GM19452 (cell line): ENCODE measurements around the gene PAN2.
A peak's percentile ranks its signal among the peaks of the same experiment; 100 is the strongest.
"Not testable (repeated sequence)": the region's sequence is repeated elsewhere in the genome, so short reads cannot be mapped to it uniquely, and the experiment has no call there.

Experiments
- ATAC-seq: cut with Tn5 transposase; IDR thresholded peaks from one replicate; pipeline ENCODE4 v1.9.1; 2021; ENCODE audit not compliant: unreplicated experiment

PAN2 gene

DNA sequence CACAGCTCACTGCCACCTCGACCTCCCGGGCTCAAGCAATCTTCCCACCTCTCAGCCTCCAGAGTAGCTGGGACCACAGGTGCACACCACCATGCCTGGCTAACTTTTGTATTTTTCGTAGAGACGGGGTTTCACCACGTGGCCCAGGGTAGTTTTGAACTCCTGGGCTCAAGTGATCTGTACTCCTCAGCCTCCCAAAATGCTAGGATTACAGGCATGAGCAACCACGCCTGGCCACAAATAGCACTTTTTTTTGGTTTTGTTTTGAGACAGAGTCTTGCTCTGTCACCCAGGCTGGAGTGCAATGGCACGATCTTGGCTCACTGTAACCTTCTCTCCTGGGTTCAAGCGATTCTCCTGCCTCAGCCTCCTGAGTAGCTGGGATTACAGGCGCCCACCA lies 13.5 kb upstream of the PAN2 start:
- ATAC-seq = not testable (repeated sequence)

DNA sequence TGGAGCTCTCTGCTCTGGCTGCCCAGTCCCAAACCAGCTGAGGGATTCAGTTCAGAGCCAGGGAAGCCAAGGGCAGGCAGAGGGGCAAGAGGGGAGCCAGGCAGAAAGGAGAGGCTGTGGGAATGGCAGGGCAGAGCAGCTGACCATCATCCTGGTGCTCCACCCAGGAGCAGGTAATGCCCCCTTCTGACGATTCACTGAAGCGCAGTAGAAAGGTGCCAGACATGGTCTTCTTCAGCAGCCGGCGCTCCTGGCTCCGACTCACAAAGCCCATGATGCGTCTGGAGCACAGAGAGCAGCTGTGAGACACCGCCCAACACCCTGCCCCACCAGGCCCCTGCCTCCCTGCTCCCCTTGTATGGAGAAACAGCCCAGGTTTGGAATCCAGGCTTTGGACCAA lies 12.9 kb upstream of the PAN2 start:
- ATAC-seq = no peak

DNA sequence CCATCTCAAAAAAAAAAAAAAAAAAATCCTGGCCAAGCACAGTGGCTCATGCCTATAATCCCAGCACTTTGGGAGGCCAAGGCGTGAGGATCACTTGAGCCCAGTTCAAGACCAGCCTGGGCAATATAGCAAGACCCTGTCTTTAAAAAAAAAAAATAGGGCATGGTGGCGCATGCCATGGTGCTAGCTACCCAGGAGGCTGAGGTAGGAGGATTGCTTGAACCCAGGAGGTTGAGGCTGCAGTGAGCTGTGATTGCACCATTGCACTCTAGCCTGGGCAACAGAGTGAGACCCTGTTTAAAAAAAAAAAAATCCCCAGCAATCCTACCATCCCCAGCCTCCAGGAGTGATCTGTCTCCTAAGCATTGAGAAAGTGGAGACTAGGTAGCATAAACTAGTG lies 8.5 kb upstream of the PAN2 start:
- not testable (repeated sequence) for ATAC-seq

DNA sequence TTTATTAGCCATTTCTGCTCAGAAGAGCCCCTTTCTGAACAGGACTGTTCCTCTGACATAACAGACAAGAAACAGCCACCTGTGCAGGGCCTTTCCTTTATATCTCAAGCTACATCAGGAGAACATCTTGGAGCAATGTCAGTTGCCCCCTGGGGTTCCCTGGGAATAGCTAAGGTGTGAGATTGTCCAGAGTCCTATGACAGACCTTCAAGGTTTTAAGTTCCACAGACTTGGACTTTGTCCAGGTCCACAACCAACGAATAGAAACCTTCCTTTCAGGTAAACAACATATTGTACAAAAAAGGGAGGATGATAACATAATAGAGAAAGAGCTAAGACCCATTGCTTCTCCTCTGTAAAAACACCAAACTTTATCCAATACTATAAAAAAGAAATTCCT lies 7.8 kb upstream of the PAN2 start:
- no peak for ATAC-seq

DNA sequence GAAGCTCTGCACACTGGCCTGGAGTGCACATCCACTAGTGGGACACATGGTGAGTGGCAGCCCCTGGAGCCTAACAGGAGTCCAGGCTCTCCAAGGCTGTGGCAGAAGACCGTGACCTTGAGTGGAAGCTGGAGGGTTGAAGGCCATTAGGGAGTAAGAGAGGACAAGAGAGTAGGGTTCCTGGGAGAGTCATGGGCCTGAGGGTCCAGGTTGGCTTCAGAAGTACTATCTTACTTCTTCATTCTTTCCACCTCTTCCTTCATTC lies 5.3 kb upstream of the PAN2 start:
- ATAC-seq = peak; percentile 8

DNA sequence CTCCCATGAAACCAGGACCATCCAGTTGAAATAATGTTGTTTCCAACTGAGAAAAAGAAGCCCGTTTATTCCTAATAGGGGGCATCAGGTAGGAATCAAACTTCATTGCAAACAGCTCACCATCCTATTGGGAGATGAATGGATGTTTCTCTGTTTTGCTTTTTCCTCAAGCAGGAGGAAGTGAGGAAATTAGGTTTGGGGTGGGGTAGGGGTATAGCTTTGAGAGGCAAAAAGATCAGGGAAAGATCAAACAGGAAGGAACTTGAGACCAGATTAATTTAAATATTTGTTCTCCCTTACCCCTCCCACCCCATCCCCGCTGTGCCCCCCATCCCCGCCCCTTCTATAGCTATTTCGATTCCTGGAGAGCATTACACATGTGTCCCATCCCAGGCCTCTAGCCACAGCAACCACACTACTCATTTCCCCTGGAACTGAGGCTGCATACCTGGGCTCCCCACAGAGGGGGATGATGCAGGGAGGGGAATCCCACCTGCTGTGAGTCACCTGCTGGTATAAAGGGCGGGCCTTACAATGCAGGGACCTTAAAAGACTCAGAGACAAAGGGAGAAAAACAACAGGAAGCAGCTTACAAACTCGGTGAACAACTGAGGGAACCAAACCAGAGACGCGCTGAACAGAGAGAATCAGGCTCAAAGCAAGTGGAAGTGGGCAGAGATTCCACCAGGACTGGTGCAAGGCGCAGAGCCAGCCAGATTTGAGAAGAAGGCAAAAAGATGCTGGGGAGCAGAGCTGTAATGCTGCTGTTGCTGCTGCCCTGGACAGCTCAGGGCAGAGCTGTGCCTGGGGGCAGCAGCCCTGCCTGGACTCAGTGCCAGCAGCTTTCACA lies 4.7 kb upstream of the PAN2 start, which contains the start of gene IL23A:
Gene IL23A, plus strand, starts transcription at position 577 of the 850 bp plus-strand sequence. Its CDS starts 161 bp downstream, at position 738.
- peak; percentile 33 for ATAC-seq

DNA sequence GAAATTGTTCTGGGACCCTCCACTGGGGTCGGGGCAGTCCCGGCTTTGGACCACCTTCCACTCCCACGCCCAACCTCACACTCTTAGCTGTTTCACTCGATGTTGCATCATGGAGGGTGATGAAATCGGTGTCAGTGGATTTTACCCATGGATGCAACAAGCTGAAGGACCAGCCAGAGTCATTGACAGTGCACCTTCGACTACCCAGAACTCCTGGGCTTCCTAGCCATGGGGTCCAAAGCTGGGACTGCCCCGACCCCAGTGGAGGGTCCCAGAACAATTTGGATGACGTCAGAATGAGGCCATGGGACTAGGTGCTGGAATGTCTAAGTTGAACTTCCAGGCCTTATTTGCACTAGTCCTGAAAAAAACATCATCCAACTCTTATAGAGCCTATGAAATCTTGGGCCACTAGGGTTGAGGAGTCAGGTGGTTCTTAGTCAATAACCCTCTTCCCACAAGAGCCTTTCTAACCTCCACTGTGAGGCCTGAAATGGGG lies 4.0 kb upstream of the PAN2 start:
- ATAC-seq = no peak

DNA sequence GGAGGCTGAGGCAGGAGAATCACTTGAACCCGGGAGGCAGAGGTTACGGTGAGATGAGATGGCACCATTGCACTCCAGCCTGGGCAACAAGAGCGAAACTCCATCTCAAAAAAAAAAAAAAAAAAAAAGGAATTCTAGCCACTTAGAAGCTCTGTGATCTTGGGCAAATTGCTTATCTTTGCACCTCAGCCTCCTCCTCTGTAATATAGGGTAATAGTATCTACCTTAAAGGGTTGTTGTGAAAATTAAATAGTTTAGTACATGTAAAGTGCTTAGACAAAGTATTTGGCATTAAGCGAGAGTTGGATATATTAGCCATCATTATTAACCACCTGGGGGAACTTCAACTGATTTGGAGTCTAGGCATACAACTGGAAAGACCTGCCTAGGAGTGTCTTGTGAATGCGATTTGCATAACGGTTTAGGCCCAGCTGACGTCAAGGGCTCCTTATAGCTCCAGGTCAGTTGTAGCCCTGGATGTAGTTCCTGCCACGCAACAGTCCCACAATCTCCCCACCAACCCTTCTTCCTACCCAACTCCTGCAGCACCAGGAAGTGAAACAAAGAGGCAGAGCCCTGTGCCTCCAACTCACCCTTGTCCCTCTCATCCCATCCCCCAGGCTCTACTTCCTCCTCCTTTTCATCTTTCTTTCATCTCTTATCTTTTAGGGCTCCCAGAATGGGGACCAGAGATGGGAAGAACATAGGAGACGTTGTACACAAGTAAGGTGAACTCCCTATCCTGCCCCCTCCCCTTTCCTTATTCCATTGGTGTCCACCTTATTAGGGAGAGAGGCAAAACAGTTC lies 2.8 kb upstream of the PAN2 start:
- no peak for ATAC-seq

DNA sequence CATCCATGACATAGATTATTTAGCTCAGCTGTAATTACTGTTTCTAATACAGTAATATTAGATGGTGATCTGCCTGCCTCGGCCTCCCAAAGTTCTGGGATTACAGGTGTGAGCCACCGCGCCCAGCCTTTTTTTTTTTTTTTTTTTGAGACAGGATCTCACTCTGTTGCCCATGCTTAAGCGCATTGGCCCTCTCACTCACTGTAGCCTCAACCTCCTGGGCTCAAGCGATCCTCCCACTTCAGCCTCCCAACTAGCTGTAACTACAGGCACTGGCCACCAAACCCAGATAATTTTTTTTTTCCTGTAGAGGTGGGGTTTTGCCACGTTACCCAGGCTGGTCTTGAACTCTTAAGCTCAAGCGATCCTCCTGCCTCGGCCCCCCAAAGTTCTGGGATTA lies 1.7 kb upstream of the PAN2 start:
- ATAC-seq = not testable (repeated sequence)

DNA sequence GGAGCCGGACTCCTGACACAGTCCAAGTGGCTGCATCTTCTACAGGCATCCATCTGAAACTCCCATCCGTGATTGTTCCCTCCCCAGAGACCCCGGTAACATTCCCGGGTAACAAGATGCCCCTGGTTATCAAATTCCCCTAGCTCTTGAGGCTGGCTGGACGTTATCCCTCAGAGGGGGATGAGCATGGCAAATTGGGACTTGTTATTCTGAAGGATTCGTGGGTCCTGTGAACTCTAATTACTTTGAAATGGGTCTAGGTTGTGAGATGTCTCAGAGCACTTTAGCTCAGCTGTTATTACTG lies 642 bp upstream of the PAN2 start:
- no peak for ATAC-seq

DNA sequence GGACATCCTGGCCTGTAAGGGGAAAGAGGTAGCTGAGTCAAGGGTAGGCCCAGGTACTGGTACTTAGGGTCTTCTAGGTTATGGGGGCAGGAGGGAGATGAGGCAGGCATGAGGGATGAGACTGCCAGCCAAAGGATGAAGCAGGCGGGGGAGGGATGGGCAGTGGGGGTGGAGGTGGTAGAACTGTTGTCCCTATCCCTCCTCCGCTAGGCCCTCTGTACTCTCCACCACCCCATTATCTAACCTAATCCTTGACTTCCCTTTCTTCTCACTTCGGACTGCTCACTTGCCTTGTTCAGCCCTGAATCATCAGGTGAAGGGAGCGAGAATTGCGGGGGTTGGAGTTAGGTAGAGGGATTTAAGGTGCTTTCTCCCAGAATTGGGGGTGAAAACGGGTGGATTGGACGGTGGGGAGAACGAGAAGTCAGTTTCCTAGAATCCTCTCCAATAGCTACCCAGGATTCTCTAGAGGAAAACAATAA lies 562 bp downstream of the PAN2 start:
- ATAC-seq = no peak

DNA sequence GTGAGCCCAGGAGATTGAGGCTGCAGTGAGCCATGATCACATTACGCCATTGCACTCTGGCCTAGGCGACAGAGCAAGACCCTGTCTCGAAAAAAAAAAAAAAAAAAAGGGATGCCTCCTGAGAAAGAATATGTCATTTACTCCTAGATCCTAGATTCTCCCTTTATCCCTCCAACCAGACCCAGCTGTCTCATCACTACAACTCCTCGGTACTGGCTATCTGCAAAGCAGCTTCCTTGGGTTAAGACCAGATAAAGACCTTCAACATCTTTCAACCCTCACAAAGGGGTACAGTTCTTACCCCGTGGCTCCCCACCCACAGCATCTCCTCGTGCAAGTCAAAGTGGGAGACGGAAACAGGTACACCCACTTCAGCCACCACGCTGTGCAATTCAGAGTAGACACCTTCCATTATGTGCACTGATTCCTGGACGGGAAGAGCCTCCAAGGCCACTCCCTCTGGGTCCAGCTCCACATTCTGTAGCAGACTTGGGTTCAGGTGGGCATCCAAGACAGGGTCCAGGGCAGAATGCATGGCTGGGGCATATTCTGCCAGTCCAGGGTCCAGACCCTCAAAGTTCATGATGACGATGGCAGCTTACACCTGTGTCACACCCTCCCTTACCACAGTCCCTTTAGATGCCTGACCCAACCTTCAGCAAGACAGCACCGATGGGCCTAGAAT lies 1.1 kb downstream of the PAN2 start:
- no peak for ATAC-seq

DNA sequence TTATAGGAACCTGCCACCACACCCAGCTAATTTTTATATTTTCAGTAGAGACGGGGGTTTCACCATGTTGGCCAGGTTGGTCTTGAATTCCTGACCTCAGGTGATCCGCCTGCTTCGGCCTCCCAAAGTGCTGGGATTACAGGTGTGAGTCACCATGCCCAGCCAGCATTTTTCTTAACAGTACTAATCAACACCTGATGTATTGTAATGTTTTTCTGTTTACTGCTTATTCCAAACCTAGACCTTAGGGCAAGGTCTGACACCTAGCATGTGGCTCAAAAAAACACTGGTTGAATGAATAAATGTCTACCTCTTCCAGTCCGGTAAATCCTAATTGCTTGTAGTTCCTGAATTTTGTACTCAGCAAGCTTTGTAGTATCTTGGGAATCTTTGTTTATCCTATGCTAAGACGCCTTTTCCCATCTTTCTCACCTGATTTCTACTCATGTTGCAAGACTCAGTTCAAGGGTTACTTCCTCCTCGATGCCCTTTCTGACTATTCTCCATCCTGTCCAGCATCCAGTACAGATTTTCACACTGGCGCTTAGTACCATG lies 2.8 kb downstream of the PAN2 start:
- ATAC-seq = no peak

DNA sequence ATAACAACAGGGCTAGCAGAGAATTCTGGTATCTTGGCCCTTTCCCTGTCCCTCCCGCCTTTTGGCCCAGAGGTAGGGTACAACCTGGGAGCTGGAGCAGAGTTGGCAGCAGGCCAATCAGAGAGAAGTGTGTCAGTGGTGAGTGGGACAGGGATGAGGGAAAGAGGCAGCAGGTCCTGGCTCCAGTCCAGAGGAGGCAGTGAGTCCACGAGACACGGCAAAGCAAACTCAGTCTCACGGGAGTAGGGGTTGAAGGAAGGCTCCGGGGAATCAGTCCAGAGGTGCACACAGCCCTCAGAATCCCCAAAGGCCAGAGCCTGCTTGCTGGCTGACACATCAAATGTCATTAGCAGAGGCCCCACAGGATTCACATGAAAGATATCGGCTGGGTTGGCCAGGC lies 7.3 kb downstream of the PAN2 start:
- ATAC-seq = no peak

DNA sequence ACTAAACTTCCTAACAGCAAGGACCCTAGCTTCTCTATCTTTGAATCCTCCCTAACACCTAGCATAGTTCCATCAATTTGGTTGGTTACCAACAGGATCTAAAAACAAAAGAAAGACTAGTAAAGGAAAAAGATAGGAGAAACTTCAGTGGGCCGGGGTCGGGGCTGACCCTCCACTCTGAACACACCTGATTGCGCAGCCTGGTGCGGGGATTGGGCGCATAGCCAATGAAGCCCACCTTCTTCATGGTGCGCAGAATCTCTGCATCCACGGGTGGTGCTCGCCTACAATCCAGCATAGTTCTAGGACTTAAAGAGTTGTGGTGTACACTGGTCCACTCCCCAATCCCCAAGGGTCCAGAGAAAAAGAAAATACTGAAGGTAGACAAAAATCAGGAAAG lies 7.7 kb downstream of the PAN2 start:
- ATAC-seq = no peak

DNA sequence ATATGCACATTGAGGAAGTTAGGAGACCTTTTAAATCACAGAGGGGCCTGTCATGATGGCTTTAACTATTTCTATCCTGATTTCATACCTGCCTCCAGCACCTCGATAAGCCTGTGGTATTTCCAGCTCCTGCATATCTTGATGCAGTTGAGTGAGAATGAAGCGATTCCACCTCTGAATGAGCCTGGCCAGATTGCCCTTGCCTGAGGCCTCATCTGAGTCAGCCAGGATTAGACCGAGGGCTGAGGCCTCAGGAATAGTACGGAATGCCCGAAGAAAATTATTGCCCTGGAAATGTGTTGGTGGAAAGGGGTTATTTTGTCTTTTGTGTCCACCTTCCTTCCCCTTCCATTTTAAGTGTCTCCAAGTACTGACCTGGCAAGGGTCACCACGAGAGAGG lies 9.6 kb downstream of the PAN2 start:
- no peak for ATAC-seq

DNA sequence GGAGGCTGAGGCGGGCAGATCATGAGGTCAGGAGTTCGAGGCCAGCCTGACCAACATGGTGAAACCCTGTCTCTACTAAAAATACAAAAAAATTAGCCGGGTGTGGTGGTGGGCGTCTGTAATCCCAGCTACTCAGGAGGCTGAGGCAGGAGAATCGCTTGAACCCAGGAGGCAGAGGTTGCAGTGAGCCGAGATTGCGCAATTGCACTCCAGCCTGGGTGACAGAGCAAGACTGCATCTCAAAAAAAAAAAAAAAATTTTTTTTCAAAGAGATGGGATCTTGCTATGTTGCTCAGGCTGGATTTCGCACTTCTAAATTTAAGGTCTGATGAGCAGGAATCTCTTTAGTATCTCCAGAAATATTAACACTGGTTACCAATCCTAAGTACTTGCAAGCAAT lies 12.2 kb downstream of the PAN2 start:
- not testable (repeated sequence) for ATAC-seq

DNA sequence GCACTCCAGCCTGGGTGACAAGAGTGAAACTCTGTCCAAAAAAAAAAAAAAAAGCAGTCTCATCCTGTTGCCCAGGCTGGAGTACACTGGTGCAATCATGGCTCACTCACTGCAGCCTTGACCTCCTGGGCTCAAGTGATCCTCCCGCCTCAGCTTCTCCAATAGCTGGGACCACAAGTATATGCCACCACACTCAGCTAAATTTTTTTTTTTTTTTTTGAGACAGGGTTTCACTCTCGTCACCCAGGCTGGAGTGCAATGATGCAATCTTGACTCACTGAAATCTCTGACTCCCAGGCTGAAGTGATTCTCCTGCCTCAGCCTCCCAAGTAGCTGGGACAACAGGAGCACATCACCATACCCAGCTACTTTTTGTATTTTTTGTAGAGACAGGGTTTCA lies 12.8 kb downstream of the PAN2 start:
- ATAC-seq = no peak

DNA sequence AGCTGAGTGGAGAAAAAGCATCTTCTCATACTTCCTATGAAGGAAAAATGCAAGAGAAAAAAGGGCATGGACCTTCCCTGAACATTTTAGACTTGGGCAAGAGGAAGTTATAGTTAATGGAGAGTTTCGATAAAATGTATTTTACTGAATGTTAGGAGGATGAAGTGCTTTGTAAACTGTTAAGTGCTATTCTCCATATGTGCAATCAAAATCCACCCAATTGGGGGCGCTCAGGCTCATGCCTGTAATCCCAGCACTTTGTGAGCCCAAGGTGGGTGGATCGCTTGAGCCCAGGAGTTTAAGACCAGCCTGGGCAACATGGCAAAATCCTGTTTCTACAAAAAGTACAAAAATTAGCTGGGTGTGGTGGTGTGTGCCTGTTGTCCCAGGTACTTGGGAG lies 16.1 kb downstream of the PAN2 start:
- no peak for ATAC-seq

DNA sequence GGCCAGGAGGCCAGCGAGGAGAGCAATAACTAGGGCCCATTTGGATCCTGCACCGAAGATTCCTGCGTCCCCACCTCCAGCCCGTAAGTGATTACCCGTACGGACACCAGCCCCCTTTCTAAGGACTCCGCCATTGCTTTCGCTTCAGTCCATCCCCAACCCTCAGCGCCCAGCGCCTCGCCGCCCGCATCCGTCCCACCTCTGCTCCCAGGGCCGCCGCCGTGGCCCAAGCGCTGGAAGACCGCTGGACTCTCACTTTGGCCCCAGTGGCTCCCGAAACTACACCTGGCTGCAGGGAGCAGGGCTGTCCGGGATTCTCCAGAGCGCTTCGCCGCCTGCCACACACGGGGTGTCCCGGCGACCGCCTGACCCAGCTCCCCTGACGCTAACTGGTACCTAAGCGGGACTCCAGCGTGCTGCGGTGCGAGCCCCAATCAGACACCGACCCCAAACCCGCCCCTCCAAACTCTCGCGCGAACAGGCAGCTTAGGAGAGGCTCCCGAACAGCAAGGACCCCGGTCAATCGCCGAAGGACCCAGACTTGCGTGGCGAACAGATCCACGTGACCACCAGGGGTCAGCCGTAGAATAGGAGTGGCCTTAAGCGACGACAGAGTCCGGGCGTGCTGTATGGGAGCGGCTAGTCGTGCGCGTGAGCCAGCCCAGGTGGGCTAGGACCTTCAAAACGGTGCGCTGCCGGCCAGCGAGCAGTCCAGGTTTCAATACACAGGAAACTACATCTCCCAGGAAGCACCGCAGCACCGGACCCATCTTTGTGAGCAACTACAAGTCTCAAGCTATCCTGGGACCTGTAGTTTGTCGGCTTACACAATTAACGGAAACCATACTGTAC lies 18.0 kb downstream of the PAN2 start, which contains the start of gene CNPY2:
Gene CNPY2, minus strand, starts transcription at position 367 of the 852 bp plus-strand sequence. CDS start 771 bp downstream, outside the sequence.
- ATAC-seq = peak; percentile 88
